HG03025 (cell line): ENCODE results near the gene APH1B.
"Not testable (repeated sequence)": the region's sequence is repeated elsewhere in the genome, so short reads cannot be mapped to it uniquely, and the experiment has no call there.

Experiments
- ATAC-seq: cut with Tn5 transposase; IDR thresholded peaks from one replicate; pipeline ENCODE4 v1.9.1; 2021; ENCODE audit warnings: mild to moderate bottlenecking, moderate library complexity; ENCODE audit not compliant: unreplicated experiment, low FRiP score

APH1B gene

GRCh38 chr15:63294359-63294758 lies 17.0 kb downstream of the APH1B start:
- no peak for ATAC-seq

- ATAC-seq: no peak
Measured at GRCh38 chr15:63295341-63295740, 17.9 kb downstream of the APH1B start.

GRCh38 chr15:63296195-63296594 lies 18.8 kb downstream of the APH1B start:
- ATAC-seq: no peak

- no peak for ATAC-seq
Measured at GRCh38 chr15:63299943-63300575, 22.7 kb downstream of the APH1B start.

DNA sequence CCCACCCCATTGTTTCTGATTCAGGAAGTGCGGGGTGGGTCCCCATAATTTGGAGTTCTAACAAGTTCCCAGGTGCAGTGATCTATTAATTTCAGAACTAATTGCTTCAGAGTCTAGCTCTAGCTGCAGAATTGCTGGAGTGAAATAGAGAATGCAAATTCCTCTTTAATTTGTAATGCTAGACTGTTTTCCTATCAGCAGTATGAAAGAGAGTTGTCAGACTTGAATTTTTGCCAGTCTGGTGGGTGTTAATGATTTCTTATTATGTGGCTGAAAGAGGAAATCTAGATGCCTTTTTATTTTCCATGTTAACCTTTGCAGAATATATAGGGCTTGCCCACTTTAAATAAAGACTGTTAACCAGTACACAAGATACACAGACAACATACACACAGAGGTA lies 23.7 kb downstream of the APH1B start:
- no peak for ATAC-seq

DNA sequence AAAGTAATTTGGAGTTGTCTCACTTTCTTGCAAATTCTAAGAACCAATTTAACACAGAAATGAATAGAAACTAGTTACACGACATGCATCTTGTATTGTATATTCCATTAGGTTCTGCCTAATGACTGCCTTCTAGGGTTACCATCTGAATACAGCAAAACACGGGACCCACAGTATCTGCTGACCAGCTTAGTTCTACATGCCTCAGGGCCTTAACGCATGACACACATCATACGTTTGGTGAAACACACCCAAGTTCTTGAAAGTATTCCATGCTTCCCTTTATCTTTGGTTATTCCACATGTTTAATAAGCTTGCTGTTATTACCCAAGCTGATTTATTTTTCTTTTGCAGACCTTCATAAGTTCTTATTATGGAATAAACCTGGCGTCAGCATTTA lies 27.9 kb downstream of the APH1B start:
- no peak for ATAC-seq

DNA sequence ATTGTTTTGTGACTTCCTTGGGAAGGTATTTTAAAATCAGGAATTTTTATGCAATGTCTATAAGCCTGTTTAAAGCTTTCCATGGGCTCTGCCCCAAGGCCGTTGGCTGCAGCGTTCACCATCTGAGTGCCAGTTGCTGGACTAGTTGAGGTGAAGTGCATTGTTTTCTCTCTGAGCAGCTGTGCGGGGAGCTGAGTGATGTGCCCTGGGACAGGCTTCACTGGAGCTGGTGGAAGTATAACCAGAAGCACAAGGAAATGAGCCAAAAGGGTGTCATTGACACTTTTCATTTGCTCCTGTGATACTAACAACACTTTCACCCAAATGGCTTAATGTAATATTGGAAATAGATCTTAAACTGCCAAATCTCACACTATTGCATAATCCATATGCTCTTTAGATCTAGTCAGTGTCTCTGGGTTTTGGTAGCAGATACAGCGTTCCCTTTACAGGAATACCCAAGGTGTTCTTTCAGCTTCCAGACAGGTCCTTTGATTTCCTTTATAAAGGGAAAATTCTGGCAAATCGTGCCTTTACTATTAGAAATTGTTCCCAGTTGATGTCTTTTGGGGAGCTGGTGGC lies 29.2 kb downstream of the APH1B start:
- ATAC-seq: no peak

DNA sequence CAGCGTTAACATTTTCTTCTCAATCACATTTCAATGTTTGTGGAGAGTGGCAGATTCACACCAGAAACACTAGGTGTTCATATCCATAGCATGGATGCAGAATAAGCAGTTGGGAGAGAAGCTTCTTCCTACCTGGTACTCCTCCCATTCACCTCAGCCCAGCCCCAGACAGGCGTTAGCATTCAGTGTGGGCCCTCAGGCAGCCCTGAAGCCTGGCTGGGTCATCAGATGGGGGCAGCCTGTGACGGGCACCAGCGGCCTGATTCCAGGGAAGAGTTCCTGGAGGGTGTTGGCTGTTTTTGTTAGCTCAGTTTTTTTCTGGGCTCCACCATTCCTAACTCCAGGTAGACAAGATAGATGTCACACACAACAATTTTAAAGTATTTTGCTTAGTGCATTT lies 31.1 kb downstream of the APH1B start:
- ATAC-seq: no peak

DNA sequence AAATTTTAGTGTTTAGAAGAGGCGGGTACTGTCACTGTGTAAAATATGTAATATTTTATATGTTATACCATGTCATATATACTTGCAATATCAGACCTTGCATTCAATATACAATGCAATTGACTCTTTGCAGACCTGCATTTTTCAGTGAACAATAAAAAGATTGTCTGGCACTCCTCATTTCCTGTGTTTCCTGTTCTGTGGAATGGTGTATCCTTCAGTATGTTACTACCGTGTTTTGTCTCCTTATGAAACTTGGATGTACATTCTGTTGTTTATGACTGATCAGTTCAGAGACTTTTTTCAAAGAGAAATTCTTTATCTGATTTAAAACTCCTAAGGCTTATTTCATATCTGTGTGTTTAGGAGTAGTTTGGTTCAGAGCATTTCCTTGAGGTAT lies 31.5 kb downstream of the APH1B start:
- no peak for ATAC-seq

DNA sequence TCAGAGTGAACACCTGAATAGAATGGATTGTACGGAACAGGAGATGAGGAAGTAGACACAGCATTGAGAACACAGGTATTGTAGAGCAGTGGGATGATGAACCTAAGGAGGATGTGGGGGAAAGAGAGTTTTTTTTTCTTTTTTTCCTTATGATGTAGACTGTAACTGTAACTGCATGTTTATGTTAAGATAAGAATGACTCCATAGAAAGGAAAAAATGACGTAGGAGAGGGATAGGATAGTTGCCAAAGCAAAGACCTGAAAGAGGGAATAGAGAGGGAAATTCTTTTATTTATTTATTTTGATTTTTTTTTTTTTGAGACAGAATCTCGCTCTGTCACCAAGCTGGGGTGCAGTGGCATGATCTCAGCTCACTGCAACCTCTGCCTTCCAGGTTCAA lies 33.2 kb downstream of the APH1B start:
- ATAC-seq: no peak

GRCh38 chr15:63312286-63312685 lies 34.9 kb downstream of the APH1B start:
- no peak for ATAC-seq

DNA sequence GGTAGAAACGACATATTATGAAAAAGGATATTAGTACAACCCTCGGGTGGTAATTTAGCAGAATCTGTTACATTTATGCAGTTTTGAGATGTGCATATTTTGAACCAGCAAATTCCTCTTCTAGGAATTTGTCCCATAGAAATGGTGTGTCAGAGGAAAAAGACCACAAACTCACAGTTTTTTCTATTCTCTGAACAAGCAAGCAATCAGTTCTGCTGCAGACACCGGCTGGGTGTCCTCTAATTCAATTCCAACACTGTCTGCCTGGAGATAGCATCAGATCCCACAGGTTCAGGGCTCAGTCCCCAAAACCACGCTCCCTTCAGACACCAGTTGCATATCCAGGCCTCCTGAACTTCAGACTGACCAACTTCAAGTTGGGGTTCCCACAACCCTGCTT lies 36.4 kb downstream of the APH1B start:
- no peak for ATAC-seq

DNA sequence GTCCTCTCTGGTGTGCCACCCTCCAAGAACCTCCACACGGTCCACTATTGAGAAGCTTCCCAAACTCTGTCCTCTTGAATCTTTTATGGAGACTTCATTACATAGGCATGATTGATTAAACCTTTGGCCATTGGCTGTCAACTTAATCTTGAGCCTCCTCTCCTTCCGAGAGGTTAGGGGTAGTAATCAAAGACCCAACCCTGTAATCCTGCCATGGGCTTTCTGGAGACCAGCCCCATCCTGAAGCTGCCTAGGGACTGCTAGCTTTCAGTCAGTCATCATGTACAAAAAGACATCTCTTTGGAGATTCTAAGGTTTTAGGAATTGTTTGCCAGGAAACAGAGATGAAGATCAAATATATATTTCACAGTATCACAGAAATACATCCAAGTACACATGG lies 37.0 kb downstream of the APH1B start:
- ATAC-seq: no peak

GRCh38 chr15:63318344-63318743 lies 40.9 kb downstream of the APH1B start:
- ATAC-seq: no peak

- no peak for ATAC-seq
Measured at GRCh38 chr15:63319065-63319464, 41.7 kb downstream of the APH1B start.

- not testable (repeated sequence) for ATAC-seq
Measured at GRCh38 chr15:63320446-63320845, 43.0 kb downstream of the APH1B start.

DNA sequence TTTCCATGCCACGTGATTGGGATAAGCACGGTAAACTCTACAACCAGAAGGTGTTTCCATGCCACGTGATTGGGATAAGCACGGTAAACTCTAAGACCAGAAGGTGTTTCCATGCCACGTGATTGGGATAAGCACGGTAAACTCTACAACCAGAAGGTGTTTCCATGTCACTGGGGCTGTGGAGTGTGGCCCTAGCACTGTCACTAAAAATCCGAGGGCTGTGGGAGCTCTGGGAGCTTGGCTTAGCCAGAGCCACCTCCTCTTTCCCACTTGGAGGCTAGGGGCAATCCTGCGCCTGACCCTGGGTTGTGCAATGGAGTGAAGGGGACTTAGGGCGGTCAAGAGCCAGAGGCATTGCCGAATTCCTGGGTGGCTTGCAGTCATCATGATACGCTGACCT lies 43.6 kb downstream of the APH1B start:
- not testable (repeated sequence) for ATAC-seq

- ATAC-seq: no peak
Measured at GRCh38 chr15:63321462-63321861, 44.1 kb downstream of the APH1B start.

- no peak for ATAC-seq
Measured at GRCh38 chr15:63322541-63322940, 45.1 kb downstream of the APH1B start.

DNA sequence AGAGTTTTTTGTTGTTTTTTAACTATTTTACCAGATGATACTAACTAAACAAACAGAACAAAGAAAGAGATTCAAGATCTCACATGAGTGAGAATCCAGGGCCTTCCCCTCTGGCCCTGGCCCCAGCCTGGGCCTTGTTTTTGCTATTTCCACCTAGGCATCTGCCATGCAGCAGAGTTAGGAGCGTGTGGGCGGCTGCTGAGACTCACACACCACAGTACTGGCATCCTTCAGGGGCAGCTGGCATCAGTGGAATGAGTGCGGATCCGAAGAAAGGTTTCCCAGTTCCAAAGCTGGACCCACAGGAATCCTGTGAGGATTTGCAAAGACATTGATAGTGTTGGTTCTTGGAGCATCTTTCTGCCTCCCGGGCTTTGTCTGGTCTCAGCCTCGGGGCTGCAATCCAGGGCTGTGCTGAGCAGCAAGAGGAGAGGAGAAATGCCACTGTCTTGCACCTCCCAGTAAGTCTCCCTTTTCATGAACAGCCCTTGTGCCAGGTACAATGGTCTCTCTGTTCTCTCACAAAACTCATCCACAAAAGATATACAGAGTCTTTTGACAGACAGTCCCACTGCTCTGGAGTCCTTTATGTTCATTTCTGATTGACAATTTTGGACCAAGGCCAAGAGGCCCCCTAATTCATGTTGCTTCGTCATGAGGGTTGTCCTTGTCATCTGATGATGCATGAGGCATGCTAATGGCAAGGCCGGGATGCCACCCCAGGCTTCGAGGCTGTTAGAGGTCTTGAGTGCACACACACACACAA lies 46.6 kb downstream of the APH1B start:
- ATAC-seq: no peak

DNA sequence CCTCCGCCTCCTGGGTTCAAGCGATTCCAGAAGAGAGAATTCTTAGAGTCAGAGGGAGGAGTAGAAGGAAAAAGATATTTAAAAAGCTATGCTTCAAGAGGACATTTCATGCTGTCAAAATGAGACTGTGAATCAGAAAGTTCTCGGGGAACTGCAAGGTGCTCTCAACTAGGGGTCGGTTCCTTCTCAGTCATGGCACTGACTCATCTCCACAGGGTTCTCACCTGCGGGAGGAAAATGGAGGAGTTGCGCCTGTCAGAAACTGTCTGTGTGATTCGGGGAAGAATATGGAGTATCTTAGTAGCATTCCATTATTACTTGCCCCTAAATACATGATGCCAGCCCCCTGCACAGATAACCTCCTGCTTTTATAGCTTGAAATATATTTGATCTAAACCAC lies 47.4 kb downstream of the APH1B start:
- ATAC-seq: no peak
